CD8-positive, alpha-beta memory T cell (primary cell): ENCODE results near the gene DPEP2NB. TPM values are rescaled to one million over a fixed set of nuclear protein-coding genes. Genes with fewer than 3 reads are reported as not detected.
A peak's percentile ranks its signal among the peaks of the same experiment; 100 is the strongest.
"Not testable (repeated sequence)": the region's sequence is repeated elsewhere in the genome, so short reads cannot be mapped to it uniquely, and the experiment has no call there.

Experiments
- CTCF ChIA-PET: fragments of 350-600 bp; sonication (Branson Sonifier 250); formaldehyde crosslinking; loops from one replicate; lab custom pipeline; 2021; ENCODE audit warnings: antibody characterized with exemption; lab: Charles Lee
- POLR2A ChIA-PET: fragments of 350-600 bp; sonication (Branson Sonifier 250); formaldehyde crosslinking; loops from one replicate; lab custom pipeline; 2021; ENCODE audit warnings: antibody characterized with exemption; lab: Charles Lee
- DNase-seq, 5 donors: peaks; one replicate each; pipeline versions ENCODE4 v3.0.0 to v3.0.0-alpha.2; 2020 to 2022; ENCODE audit warnings: mixed read lengths in 1 of 5
- H3K27ac ChIP-seq: one replicate; pipeline ENCODE4 v1.7.0; 2013; ENCODE audit warnings: low read depth, mild to moderate bottlenecking, low read length, moderate library complexity
- H3K27me3 ChIP-seq: 2 replicates; pipeline ENCODE4 v1.7.0; 2013; ENCODE audit warnings: low read length, mild to moderate bottlenecking; ENCODE audit not compliant: insufficient read depth, poor library complexity, severe bottlenecking
- H3K36me3 ChIP-seq: 2 replicates; pipeline ENCODE4 v1.7.0; 2013; ENCODE audit warnings: mild to moderate bottlenecking, low read length, moderate library complexity; ENCODE audit not compliant: insufficient read depth
- H3K4me1 ChIP-seq: 2 replicates; pipeline ENCODE4 v1.7.0; 2013; ENCODE audit warnings: mild to moderate bottlenecking, low read length, moderate library complexity; ENCODE audit not compliant: insufficient read depth
- H3K4me3 ChIP-seq: 2 replicates; pipeline ENCODE4 v1.7.0; 2013; ENCODE audit warnings: mild to moderate bottlenecking, low read length
- H3K9me3 ChIP-seq: 2 replicates; pipeline ENCODE4 v1.7.0; 2013; ENCODE audit warnings: mild to moderate bottlenecking, low read length
- H3K27ac Mint-ChIP-seq, 8 donors: one replicate each; pipeline ENCODE4 v1.8.0; 2020 to 2021; ENCODE audit warnings: mixed read lengths in 8 of 8, mild to moderate bottlenecking in 6 of 8, inconsistent platforms in 3 of 8, moderate library complexity in 3 of 8
- H3K27me3 Mint-ChIP-seq, 2 donors: one replicate each; pipeline ENCODE4 v1.8.0; 2020 to 2021; ENCODE audit warnings: mixed read lengths in 2 of 2, mild to moderate bottlenecking in 1 of 2, moderate library complexity in 1 of 2
- H3K36me3 Mint-ChIP-seq, 3 donors: one replicate each; pipeline ENCODE4 v1.8.0; 2020 to 2021; ENCODE audit warnings: mixed read lengths in 3 of 3, inconsistent platforms in 1 of 3, mild to moderate bottlenecking in 1 of 3
- H3K4me1 Mint-ChIP-seq, 3 donors: one replicate each; pipeline ENCODE4 v1.8.0; 2020 to 2021; ENCODE audit warnings: mixed read lengths in 3 of 3, inconsistent platforms in 1 of 3, mild to moderate bottlenecking in 1 of 3
- H3K4me3 Mint-ChIP-seq, 7 donors: one replicate each; pipeline ENCODE4 v1.8.0; 2020 to 2021; ENCODE audit warnings: mixed read lengths in 7 of 7, mild to moderate bottlenecking in 6 of 7, moderate library complexity in 4 of 7, inconsistent platforms in 2 of 7
- H3K9me3 Mint-ChIP-seq, 5 donors: one replicate each; pipeline ENCODE4 v1.8.0; 2020 to 2022; ENCODE audit warnings: mixed read lengths in 5 of 5, mild to moderate bottlenecking in 3 of 5, moderate library complexity in 2 of 5, inconsistent platforms in 1 of 5
- polyA plus RNA-seq: library from polyadenylated mRNA; unstranded; fragments of 300-500 nt; fragmentation: Illumina TruSeq; gene quantifications from one replicate; pipeline ENCODE4 v1.2.3, GENCODE V29; 2021
- total RNA-seq, 2 experiments: library from RNA; stranded (reverse); gene quantifications; one replicate each; pipeline ENCODE4 v1.2.3, GENCODE V29; 2021

The DPEP2NB gene
- total and polyA plus RNA-seq, 3 experiments from 2014 or later = not detected

GRCh38 chr16:67999985-68000384 is 15.7 kb downstream of the DPEP2NB start:
- Histone ChIP-seq H3K27me3 (no peaks in the 10 kb centered on the region), H3K27ac (no peak overlapping the region), H3K4me1 (peaks cover 46% of the 10 kb centered on the region), H3K36me3 (no peaks in the 10 kb centered on the region), H3K4me3 (peak overlapping the region; percentile 70), H3K9me3 (no peaks in the 10 kb centered on the region)
- ChIA-PET POLR2A (interaction anchor here (0.8 to 1.3 kb wide), 2 partner anchors 17 to 27 kb away, joined by 3 read pairs; no protein-coding TSS in a partner anchor), CTCF (interaction anchor here (1.4 to 3.4 kb wide), 3 partner anchors 23 to 84 kb away, joined by 3 to 16 read pairs (median 15); partner anchors contain the start of genes DDX28 and DUS2)
- H3K4me1 Mint-ChIP-seq = peaks cover 48 to 71% (median 55%) of the 10 kb centered on the region in 3 donors
- no peaks in the 10 kb centered on the region for H3K9me3 Mint-ChIP-seq
- DNase-seq = peak in 1 of 5 donors; percentile 27
- peaks cover 0 to 11% (median 2%) of the 10 kb centered on the region in 3 donors for H3K36me3 Mint-ChIP-seq
- peak overlapping the region; percentile 83 to 92 (median 85) for H3K4me3 Mint-ChIP-seq
- no peaks in the 10 kb centered on the region for H3K27me3 Mint-ChIP-seq
- peak overlapping the region; percentile 77 to 96 (median 95) for H3K27ac Mint-ChIP-seq

GRCh38 chr16:67998779-67999688 is 16.7 kb downstream of the DPEP2NB start, which contains the start of gene DPEP2:
DPEP2 (minus strand) TSS chr16:67999484; CDS start chr16:67993212, 6,272 bp downstream.
- peak in 3 of 5 donors; percentile 49 to 74 (median 70) for DNase-seq
- ChIA-PET POLR2A (interaction anchor here (0.6 to 1.3 kb wide), 8 partner anchors 18 to 751 kb away, joined by 3 to 7 read pairs (median 4); partner anchors contain the start of genes ATP6V0D1, DDX28, DUS2 and GFOD2), CTCF (interaction anchor here (0.9 to 3.4 kb wide), 6 partner anchors 9 to 234 kb away, joined by 3 to 15 read pairs (median 4); partner anchors contain the start of genes DDX28 and DUS2)
- not testable (repeated sequence) for H3K27me3 ChIP-seq, H3K36me3 ChIP-seq, H3K27me3 Mint-ChIP-seq, H3K9me3 ChIP-seq, H3K9me3 Mint-ChIP-seq
- Histone ChIP-seq H3K4me1 (peaks cover 43% of the 10 kb centered on the region), H3K4me3 (peak within 1 kb of the TSS; percentile 70), H3K27ac (peak within 1 kb of the TSS; percentile 14)
- peak within 1 kb of the TSS; percentile 83 to 92 (median 85) for H3K4me3 Mint-ChIP-seq
- H3K36me3 Mint-ChIP-seq = peaks cover 0 to 11% (median 2%) of the 10 kb centered on the region in 3 donors
- peaks cover 45 to 72% (median 56%) of the 10 kb centered on the region in 3 donors for H3K4me1 Mint-ChIP-seq
- peak within 1 kb of the TSS; percentile 77 to 96 (median 95) for H3K27ac Mint-ChIP-seq

GRCh38 chr16:67998231-67998778 is 17.4 kb downstream of the DPEP2NB start:
- peaks cover 52 to 75% (median 63%) of the 10 kb centered on the region in 3 donors for H3K4me1 Mint-ChIP-seq
- POLR2A ChIA-PET = interaction anchor here (0.6 to 1.3 kb wide), 6 partner anchors 24 to 750 kb away, joined by 3 to 7 read pairs (median 4); partner anchors contain the start of genes ATP6V0D1, DDX28, DUS2 and GFOD2
- H3K9me3 ChIP-seq, DNase-seq, H3K9me3 Mint-ChIP-seq, H3K27me3 ChIP-seq, H3K36me3 ChIP-seq, H3K27ac ChIP-seq, H3K27me3 Mint-ChIP-seq: not testable (repeated sequence)
- Histone ChIP-seq H3K4me1 (peaks cover 50% of the 10 kb centered on the region), H3K4me3 (peak overlapping the region; percentile 70)
- H3K36me3 Mint-ChIP-seq = peaks cover 0 to 11% (median 2%) of the 10 kb centered on the region in 3 donors
- H3K4me3 Mint-ChIP-seq = peak overlapping the region; percentile 83 to 92 (median 85)
- CTCF ChIA-PET = interaction anchor here (0.9 to 3.4 kb wide), 8 partner anchors 10 to 235 kb away, joined by 3 to 15 read pairs (median 3); partner anchors contain the start of genes DDX28, DPEP2NB and DUS2
- peak overlapping the region in 6 of 8 donors; percentile 77 to 96 (median 92) for H3K27ac Mint-ChIP-seq

GRCh38 chr16:67996666-67997065 is 19.0 kb downstream of the DPEP2NB start:
- Histone ChIP-seq H3K27ac (no peak overlapping the region), H3K4me3 (no peak overlapping the region), H3K36me3 (no peaks in the 10 kb centered on the region), H3K4me1 (peaks cover 51% of the 10 kb centered on the region), H3K9me3 (no peaks in the 10 kb centered on the region), H3K27me3 (no peaks in the 10 kb centered on the region)
- Mint-ChIP-seq H3K9me3 (no peaks in the 10 kb centered on the region), H3K27ac (peak overlapping the region in 6 of 8 donors; percentile 35 to 79 (median 67)), H3K4me3 (peak overlapping the region in 3 of 7 donors; percentile 16 to 50 (median 38)), H3K27me3 (no peaks in the 10 kb centered on the region), H3K4me1 (peaks cover 50 to 77% (median 63%) of the 10 kb centered on the region in 3 donors), H3K36me3 (peaks cover 0 to 15% (median 2%) of the 10 kb centered on the region in 3 donors)
- CTCF ChIA-PET = interaction anchor here (1.3 to 2.4 kb wide), 5 partner anchors 9 to 89 kb away, joined by 3 to 17 read pairs (median 4); partner anchors contain the start of genes DPEP2NB and NFATC3
- POLR2A ChIA-PET = interaction anchor here (1.1 kb wide), 1 partner anchor 44 kb away, joined by 4 read pairs; no protein-coding TSS in a partner anchor
- no peak for DNase-seq

- Histone ChIP-seq H3K27ac (no peak overlapping the region), H3K9me3 (no peaks in the 10 kb centered on the region), H3K4me1 (peaks cover 39% of the 10 kb centered on the region), H3K36me3 (no peaks in the 10 kb centered on the region), H3K4me3 (no peak overlapping the region), H3K27me3 (no peaks in the 10 kb centered on the region)
- POLR2A ChIA-PET = no interaction called here
- Mint-ChIP-seq H3K4me3 (peak overlapping the region in 2 of 7 donors; percentile 41 to 67), H3K27me3 (no peaks in the 10 kb centered on the region), H3K36me3 (peaks cover 0 to 20% (median 2%) of the 10 kb centered on the region in 3 donors), H3K9me3 (no peaks in the 10 kb centered on the region), H3K4me1 (peaks cover 41 to 68% (median 52%) of the 10 kb centered on the region in 3 donors), H3K27ac (peak overlapping the region; percentile 54 to 93 (median 78))
- DNase-seq = no peak
- CTCF ChIA-PET = interaction anchor here (1.0 to 2.4 kb wide), 5 partner anchors 11 to 49 kb away, joined by 3 to 17 read pairs (median 4); no protein-coding TSS in a partner anchor
Observed at GRCh38 chr16:67995423-67995822, 20.3 kb downstream of the DPEP2NB start.

GRCh38 chr16:67994040-67994408 is 21.7 kb downstream of the DPEP2NB start:
- peak in 1 of 5 donors; percentile 30 for DNase-seq
- not testable (repeated sequence) for H3K9me3 ChIP-seq, H3K9me3 Mint-ChIP-seq, H3K27me3 Mint-ChIP-seq, H3K27me3 ChIP-seq, H3K36me3 ChIP-seq
- H3K4me3 Mint-ChIP-seq = peak overlapping the region; percentile 73 to 88 (median 82)
- peaks cover 0 to 19% (median 2%) of the 10 kb centered on the region in 3 donors for H3K36me3 Mint-ChIP-seq
- POLR2A ChIA-PET = interaction anchor here (0.7 to 1.4 kb wide), 2 partner anchors 12 to 842 kb away, joined by 8 to 9 read pairs; no protein-coding TSS in a partner anchor
- H3K27ac Mint-ChIP-seq = peak overlapping the region; percentile 78 to 98 (median 95)
- peaks cover 25% of the 10 kb centered on the region for H3K4me1 ChIP-seq
- H3K27ac ChIP-seq = peak overlapping the region; percentile 71
- CTCF ChIA-PET = interaction anchor here (0.7 to 3.6 kb wide), 15 partner anchors 9 to 110 kb away, joined by 3 to 13 read pairs (median 4); partner anchors contain the start of genes DUS2, NFATC3 and NRN1L
- peaks cover 27 to 54% (median 38%) of the 10 kb centered on the region in 3 donors for H3K4me1 Mint-ChIP-seq
- H3K4me3 ChIP-seq = peak overlapping the region; percentile 41
